Right renal pelvis (tissue), 4 donors: Measurements from ENCODE around the gene TAF3. TPM values are rescaled to one million over a fixed set of nuclear protein-coding genes. Genes with fewer than 3 reads are reported as not detected.

Experiments used
- DNase-seq, 4 donors: peaks; one replicate each; pipeline ENCODE4 v3.0.0-alpha.2; 2013; ENCODE audit warnings: low read depth in 4 of 4, low spot score in 3 of 4, missing footprints in 1 of 4
- polyA plus RNA-seq, 4 donors: library from polyadenylated mRNA; unstranded; fragments of 120-200 nt; gene quantifications; one replicate each; pipeline ENCODE4 v1.2.1, GENCODE V29; 2013; ENCODE audit not compliant: insufficient read length in 4 of 4

Gene TAF3
- polyA plus RNA-seq, 4 donors = 10.8 to 13.0 (median 11.3) TPM

DNA sequence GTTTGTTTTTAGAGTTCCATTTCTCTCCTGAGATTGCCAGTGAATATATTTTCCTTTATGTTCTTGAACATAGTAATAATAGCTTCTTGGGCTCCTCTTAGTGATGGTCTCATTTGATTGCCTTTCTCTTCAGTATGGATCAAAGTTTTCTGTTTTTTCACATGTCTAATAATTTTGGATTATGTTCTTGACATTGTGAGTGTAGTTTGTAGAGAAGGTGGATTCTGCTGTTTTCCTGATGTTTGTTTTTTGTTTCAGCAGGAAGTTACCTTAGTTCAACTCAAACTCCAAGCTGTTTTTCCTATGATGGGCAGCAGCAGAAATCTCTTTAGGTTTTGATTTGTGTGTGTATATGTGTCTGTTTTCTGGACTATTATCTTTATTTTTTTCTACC lies 43.8 kb downstream of the TAF3 start:
- no peak for DNase-seq

DNA sequence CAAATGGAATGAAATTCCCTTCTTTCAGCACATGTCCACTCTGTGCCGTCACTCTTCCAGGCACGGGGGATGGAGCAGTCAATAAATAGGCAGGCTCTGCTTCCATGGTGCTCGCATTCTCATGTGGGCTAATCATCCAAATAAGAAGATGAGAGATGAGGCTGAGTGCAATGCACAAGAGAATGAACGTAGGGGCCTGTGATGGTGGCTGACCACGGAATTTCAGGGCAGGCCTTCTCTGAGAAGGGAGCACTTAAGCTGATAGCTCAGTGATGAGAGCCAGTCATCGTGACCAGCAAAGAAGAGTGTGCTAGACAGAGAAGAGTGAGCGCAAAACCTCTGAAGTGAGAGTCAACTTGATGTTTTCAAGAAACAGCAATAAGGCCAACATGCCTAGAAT lies 47.9 kb downstream of the TAF3 start:
- no peak for DNase-seq

DNA sequence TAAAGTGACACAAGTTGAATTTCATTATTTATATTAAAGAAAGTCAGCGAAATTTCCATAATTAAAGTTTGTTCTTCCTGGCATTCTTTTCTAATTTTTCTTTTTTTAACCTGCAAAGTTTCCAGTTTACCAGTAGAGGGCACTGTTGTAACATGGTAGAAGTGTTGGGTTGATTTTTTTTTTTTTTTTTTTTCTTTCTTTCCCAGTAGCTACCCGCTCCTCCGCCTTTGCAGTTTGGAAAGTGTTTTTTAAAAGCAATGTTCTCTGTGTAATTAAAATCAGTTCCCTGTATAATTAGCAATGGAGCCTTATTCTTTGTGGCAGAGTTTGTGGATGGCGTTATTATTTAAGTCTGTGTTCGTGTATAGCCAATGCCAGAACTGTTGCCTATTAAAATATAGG lies 53.7 kb downstream of the TAF3 start:
- DNase-seq = no peak

DNA sequence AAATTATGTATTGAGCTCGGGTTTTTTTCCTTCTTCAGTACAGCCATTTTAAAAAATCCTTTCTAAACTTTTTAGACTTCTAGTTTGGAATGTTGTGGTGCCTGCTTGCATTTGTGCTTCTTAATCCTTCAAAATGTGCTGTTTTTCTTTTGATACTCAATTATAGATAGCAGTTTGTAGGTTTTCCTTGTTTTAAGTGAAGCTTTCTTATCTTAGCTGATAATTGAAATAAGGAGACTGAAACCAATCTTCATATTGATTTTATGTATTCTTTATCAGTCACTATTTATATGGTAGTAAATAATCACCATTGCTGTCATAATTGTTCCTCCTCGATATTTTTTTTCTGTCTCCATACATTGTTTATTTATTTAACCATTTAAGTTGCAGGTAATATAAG lies 56.6 kb downstream of the TAF3 start:
- no peak for DNase-seq

DNA sequence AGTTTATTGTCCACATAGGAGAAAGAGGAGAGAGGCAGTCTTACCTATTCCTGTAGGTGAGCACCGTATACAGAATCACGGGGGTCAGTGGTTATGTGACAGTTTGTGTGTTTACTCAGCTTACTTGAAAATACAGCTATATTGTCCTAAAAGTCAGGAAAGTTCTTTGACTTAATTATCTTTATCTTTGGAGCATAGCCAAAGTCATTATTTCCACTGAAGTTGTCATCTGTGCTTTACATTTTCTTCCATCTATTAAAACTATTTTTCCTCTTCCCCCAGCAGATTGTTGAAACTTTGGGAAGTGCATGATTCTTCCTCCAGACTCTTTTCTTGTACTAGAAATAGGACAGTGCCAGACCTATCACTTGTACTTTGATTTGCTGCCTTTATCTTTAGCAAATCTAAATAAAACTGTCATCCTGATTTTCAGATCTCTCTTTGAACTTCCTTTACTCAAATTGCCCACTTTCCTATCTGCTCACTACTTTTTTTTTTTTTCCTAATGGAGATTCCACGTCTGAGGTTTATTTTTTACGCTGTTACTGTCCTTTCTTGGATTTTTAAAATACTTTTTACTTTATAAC lies 58.3 kb downstream of the TAF3 start:
- no peak for DNase-seq

DNA sequence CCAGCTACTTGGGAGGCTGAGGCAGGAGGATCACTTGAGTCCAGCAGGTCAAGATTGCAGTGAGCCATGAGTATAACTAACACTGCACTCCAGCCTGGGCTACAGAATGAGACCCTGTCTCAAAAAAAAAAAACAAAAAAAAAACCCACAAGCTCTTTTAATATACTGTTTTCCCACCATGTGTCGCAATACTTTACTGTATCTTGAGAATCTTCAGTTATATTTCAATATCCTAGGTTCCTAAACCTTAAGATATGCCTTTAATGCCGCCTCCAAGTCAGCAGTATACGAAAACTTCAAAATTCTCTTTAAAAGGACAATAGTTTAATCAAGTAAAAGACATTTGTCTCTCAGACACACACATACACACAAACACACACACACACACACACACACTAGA lies 62.8 kb downstream of the TAF3 start:
- no peak for DNase-seq

DNA sequence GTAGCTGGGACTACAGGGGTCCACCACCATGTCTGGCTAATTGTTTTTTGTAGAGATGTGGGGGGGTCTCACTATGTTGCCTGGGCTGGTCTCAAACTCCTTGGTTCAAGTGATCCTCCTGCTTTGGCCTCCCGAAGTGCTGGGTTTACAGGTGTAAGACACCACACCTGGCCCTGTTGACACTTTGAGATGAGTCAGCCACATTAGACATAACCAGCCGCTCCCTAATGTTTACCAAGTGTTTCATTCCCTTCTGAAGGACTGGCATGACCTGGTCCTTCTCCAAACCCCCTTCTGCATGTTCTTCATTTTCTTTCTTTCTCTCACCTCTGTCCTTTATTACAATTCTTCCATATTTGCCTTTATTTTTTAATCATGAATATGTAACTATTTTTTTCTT lies 67.8 kb downstream of the TAF3 start:
- DNase-seq = no peak

DNA sequence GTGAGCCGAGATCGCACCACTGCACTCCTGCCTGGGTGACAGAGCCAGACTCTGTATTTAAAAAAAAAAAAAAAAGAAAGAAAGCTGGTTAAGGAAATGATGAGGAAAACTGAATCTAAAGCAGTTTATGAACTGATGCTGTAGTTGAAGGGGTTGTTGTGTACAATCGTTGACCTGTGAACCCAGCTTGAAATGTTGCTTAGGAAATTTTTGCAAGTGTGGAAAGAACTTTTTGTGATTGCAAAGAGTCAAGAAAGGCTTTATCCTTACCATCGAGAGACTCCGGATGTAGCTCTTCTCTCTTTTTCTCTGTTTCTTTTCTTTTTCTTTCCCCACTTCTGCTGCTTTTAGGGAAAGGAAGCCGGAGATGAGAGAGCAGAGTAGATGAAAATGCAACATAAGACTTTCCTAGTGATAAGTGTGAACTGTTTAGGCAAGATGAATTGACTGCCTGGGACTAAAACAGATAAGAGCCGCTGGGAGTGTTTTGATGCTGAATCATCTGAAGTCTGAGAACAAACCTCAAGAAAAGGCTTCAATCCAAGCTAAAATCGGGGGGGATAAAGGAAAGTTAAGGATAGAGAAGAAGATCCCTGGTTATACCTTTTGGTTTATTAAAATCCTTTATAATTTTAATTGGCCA lies 69.0 kb downstream of the TAF3 start:
- DNase-seq = no peak

DNA sequence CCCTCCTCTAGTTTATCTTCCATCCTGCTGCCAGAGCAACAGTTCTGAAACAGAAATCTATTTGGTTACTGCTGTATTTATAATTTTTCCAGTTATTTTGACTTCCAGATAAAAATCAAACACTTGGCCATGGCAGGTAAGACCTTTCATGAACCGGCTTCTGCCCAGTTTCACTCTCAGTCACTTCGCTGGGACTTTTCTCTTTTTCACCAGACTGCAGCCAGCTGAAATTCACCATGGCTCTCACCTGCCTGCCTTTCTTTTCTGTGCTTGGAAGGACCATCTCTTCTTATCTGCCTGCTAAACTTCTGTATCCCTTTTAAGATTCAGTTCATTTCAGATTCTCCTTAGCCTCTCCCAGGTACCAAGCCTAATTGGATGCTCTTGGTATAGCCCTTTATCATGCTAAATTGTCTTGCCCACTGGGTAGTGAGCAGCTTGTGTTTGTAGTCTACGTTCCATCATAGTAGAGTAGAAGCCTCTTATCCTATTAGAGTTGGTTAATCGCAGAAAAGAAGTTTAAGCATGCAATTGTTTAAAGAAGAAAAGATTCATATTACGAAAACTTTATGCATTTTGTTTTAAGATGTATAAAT lies 71.7 kb downstream of the TAF3 start:
- no peak for DNase-seq

DNA sequence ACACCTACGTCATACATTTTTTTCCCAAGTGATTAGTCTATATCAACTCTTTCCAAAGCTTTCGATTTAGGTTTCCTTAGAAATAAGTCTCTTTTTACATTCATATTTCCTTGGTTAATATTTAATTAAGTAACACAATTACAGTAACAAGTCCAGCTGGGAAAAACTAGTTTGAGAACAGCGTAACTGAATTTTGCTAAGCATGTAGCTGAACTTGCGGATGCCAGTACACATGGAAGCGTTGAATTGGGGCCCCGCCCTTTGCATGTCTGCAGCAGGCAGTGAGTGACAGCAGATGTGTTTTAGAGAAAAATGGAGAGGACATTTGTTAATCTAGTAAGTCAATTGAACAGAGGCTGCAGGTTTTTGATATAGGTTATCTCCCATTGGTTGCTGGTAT lies 72.5 kb downstream of the TAF3 start:
- no peak for DNase-seq

DNA sequence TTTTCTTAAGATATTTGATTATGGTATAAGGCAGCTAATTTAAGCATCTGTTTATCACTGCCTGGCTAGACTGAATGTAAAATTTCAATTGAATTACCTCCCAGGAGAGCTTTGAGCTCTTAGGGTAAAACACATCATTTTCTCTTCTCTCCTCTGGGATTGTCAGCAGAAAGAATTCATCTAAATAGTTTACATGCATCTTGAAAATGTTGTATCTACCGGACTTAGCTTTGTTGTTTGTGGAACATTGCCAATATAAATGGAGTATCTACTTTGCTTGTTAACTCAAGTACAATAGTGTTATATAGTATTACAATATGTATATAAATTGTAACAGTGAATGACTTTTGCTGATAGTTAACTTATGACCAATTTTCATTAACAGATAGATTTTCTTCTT lies 73.3 kb downstream of the TAF3 start:
- no peak for DNase-seq

DNA sequence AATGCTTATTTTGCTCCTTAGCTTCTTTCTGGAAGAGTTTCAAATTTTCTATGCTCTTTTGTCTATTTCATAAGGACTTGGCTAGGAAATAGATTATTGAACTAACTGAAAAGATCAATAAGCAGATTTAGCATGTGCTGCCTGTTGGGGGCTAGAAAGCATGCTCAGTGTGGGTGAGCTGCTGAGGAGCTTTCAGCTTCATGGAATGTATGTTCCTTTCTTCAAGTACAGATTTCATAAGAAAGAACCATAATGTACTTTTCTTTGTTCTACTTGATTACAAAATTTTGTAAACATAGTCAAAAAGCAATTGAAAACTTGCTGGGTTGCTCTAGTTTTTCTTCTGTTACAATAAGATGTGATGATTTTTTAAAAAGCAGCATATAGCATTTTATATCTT lies 73.8 kb downstream of the TAF3 start:
- no peak for DNase-seq

DNA sequence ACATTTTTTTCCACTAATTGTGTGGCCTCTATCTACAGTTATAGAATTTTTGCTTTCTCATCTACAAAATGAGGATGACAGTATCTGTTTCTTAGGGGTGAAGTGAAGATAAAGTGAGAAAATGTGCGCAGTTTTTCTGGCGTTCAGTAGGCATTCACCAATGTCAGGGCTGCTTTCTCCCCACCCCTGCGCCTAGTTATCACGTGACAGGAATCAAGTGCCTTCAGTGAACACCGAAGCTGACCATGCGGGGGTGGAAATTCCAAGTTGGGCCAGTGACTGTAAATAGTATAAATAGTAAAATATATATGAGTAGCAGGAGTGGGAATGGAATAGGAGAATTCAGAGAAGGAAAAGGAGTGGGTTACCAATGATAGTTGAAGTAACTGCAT lies 77.4 kb downstream of the TAF3 start:
- no peak for DNase-seq

DNA sequence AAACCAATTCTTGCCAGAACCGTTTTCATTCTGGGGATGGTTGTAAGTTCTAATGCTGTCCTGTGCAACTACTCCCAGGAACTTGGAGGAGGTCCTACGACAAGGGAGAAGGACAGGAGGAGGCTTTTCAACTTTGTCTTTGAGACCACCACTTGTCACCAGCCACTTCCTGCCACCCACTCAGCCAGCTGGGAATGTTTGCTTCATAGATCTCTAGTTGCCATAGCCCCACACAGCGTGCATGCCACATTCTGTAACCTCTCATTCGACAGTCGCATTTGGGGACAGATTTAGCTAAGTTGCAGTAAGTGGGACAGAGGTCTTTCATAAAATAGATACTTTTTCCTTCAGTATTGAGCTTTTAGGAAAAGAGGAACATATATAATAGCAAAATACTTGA lies 78.0 kb downstream of the TAF3 start:
- no peak for DNase-seq

DNA sequence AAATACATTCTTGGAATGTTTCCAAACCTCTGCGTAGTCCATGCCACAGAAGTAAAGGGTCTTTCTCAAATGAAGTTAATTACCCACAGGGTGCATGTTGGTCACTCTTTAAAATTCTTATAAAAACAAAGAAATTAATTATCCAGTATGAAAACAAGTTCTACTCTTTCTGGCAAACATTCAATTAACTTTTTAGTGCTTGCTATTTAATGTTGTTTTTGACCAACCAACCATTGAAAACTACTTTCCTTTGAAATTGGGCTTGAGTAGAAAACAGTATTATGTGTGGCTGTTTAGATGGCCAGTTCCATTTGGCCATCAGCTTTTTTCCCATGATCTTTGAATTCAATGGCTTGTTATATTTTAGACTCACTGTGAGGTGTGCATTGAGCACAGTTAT lies 83.0 kb downstream of the TAF3 start:
- DNase-seq = peak in 2 of 4 donors; percentile 24 to 36

DNA sequence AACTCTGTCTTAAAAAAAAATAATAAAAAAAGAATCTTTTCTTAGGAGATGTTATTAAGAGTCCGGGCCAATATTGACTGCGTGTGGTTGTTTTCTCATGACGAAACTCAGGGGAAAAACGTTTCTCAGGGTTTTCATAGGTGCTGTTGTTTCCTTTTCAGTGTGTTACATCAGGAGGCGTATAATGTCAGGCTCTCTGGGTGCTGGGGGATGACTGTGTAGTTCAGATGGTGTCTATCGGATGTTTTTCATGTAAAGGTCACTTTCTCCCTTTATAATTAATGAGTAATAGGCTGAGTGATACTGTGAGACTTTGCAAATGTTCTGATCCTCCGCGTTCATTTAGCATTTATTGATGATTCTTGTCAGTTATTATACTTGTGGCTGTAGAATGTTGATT lies 84.1 kb downstream of the TAF3 start:
- no peak for DNase-seq

DNA sequence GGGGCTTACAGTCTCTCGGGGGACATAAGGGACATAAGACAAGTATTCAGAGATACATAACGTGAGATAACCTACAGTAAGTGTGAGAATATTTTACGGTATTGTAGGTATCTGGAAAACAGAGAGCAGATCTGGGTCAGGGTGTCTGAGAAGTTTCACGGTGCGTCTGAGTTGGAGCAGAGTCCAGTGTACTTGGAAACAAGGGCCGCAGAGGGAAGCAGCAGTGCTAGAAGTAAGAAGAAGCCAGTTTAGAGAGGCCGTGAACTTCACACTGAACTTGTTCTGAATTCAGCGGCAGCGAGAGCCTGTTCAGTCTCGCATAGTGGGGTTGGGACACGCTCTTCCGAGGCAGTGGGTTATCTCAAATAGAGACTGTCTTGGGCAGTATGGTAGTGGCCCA lies 85.5 kb downstream of the TAF3 start:
- DNase-seq = no peak

DNA sequence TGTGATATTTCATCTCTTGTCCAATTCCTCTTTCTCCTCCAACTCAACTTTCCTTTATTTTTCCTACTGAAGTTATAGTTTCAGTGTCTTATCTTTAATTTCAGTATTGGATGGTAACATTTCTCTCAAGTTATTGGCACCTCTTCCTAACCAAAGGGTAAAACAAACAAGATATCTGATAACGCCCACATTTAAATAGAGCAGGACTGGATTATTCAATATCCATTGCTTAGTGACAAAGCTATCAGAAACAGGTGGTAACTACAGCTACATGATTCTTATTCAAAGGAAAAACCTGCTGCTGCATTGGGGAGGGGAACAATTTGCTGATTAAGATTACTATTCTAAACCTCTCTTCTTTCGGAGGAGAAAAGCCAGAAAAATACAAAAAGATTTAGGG lies 87.8 kb downstream of the TAF3 start:
- DNase-seq = no peak

DNA sequence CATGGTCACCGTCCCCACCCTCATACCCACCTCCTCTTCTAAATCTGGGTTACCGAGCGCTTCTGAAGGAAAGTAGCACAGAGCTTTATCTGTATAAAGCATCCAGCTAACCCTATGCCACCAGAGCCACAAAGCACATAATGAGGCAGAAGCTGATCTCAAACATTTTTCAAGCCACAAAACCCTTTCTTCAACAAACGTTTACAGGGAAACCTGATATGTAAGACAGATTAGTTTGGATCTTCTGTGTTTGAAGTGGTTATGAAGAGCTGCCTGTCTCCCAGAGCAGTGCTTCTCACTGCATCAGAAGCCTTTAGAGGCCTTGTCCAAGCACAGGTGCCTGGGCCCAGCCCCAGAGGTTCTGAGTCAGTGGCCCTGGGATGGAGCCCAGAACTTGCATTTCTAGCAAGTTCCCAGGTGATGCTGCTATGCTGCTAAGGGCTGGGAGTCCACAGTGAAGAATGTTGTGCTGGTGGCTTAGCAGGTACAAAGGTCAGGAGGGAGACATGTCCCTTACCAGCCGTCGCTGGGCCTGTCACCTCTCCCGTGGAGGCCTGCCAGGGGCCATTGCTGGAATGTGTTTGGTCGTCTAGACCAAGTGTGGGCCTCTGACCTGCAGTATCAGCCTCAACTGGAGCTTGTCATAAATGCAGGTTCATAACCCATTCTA lies 90.4 kb downstream of the TAF3 start:
- no peak for DNase-seq

DNA sequence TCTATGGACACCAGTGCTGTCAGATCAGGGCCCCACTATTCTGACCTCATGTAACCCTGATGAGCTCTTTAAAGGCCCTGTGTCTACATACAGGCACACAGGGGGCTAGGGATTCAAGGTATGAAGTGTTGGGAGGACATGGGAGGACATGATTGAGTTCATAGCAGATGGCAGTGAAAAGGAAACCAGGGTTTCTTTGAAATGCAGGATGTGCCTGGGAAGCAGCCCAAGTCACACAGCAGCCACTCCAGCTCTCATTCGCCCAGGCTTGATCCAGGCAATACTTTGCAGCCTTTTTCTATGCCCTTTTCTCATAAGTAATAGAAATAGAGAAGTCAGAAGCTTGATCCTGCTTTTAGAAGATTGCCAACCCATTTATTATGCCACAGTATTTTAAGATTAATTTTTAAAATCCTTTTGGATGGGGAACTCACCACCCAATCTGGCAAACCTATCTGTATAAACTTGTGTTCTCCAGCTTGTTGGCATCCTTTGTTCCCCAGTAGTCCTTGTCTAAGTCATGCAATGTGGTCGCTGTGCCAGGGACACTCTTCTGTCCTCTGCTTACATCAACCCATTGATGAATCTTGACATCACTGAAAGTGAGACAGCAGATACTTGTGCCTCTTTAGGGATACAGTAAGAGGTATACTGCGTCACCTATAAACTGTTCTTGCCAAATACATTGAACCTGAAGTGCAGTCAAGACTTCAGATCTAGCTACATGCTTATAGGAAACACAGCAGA lies 95.0 kb downstream of the TAF3 start:
- DNase-seq = no peak

DNA sequence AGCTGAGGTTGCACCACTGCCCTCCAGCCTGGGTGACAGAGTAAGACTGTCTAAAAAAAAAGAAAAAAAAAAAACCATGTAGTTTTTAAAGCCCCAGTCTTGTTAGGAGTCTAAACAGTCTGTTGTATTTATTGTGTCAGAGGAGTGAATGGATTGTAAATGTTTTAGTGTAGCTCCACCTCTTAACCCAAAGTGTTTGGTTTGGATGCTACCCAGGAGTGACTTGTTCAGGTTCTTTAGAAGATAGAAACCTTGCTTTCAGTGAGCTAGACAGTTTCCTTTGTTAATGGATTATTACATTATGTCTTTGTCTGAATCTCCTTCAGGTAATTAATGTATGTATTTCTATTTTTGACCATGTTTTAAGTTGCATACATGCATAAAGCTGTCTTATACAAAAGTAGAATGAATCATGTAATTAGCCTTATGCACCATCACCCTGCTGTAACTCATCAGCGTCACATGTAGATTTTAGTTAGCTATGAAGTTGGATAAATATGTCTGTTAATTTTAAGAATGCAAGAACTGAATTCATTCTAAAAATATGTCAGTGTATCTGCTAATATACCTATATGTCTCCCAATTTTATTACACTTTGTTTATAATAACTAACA lies 97.7 kb downstream of the TAF3 start:
- DNase-seq = peak; percentile 20 to 37 (median 28)
